Measurements from ENCODE around the gene IFI27L1.

GRCh38 chr14:94037954-94038353 is 43.2 kb upstream of the IFI27L1 start:
- no peak for TF ChIP-seq CTCF (IDR thresholded peaks at IDR 0.05)
- TF ChIP-seq POLR2A (IDR thresholded peaks at IDR 0.05), result no peak
